ENCODE data around the gene ELANE.
A peak's percentile ranks its signal among the peaks of the same experiment; 100 is the strongest.

ELANE gene

GRCh38 chr19:896999-897398 lies 44.9 kb downstream of the ELANE start:
- H3K9me3 ChIP-seq (ENCODE audit: low read length), result no peaks in the 10 kb centered on the region
- H3K9me2 ChIP-seq (ENCODE audit: low read depth, low read length), result no peaks in the 10 kb centered on the region
- peaks cover 29% of the 10 kb centered on the region for H3K36me3 ChIP-seq (ENCODE audit: insufficient read depth, low read length)
- no peak overlapping the region for H3K9ac ChIP-seq (ENCODE audit: low read length)
- TF ChIP-seq CTCF (IDR thresholded peaks at IDR 0.05; ENCODE audit: low read length) (no peak), EZH2 (IDR thresholded peaks at IDR 0.05; ENCODE audit: borderline replicate concordance, low read length) (no peak)
- H3K27me3 ChIP-seq (ENCODE audit: insufficient read depth, low read length), result no peaks in the 10 kb centered on the region
- H3K4me1 ChIP-seq (ENCODE audit: insufficient read depth, low read length, severe bottlenecking), result peaks cover 23% of the 10 kb centered on the region
- H2AFZ ChIP-seq (ENCODE audit: low read length), result no peak overlapping the region
- H4K20me1 ChIP-seq (ENCODE audit: insufficient read depth, low read length), result no peaks in the 10 kb centered on the region
- H3K4me3 ChIP-seq (ENCODE audit: low read depth, low read length, poor library complexity, severe bottlenecking), result no peak overlapping the region
- H3K27ac ChIP-seq (ENCODE audit: low read depth, low read length, poor library complexity, severe bottlenecking), result no peak overlapping the region
- no peak overlapping the region for H3K4me2 ChIP-seq (ENCODE audit: low read length)
- no peaks in the 10 kb centered on the region; the same call in 1 of the 2 replicates for H3F3A ChIP-seq (ENCODE audit: insufficient read depth, low read length)
- H3K79me2 ChIP-seq (ENCODE audit: insufficient read depth, low read length), result no peaks in the 10 kb centered on the region

DNA sequence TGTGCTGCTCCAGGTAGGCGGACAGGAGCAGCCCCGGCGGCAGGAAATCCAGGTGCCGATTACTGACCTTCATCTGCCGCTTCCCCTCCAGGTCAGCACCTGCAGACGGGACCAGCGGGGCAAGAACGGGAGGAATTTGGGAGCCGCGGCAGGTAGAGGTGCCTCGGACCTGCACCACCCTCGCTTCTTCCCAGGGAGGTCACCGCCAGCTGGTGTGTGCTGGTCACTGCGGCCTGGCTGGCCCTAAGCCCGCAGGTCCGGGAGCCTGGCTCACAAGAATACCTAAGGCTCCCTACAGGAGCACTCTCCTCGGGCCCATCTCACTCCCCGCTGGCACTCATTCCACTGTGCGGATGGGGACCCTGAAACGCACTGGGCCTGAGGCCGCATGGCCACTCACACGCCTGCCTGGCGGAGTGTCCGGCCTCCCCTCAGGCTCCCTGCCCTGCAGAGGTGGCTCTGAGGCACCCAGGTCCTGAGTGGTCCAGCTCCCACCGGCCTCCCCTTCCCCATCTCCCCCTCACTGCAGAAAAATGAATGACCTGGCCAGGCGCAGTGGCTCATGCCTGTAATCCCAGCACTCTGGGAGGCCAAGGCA lies 45.4 kb downstream of the ELANE start:
- Histone ChIP-seq H3F3A (ENCODE audit: insufficient read depth, low read length) (no peaks in the 10 kb centered on the region; the same call in 1 of the 2 replicates), H3K27me3 (ENCODE audit: insufficient read depth, low read length) (no peaks in the 10 kb centered on the region), H3K27ac (ENCODE audit: low read depth, low read length, poor library complexity, severe bottlenecking) (no peak overlapping the region), H3K9me3 (ENCODE audit: low read length) (no peaks in the 10 kb centered on the region), H3K4me2 (ENCODE audit: low read length) (no peak overlapping the region), H3K4me1 (ENCODE audit: insufficient read depth, low read length, severe bottlenecking) (peaks cover 19% of the 10 kb centered on the region), H3K79me2 (ENCODE audit: insufficient read depth, low read length) (no peaks in the 10 kb centered on the region), H4K20me1 (ENCODE audit: insufficient read depth, low read length) (no peaks in the 10 kb centered on the region), H2AFZ (ENCODE audit: low read length) (no peak overlapping the region), H3K4me3 (ENCODE audit: low read depth, low read length, poor library complexity, severe bottlenecking) (no peak overlapping the region), H3K9me2 (ENCODE audit: low read depth, low read length) (no peaks in the 10 kb centered on the region), H3K9ac (ENCODE audit: low read length) (no peak overlapping the region), H3K36me3 (ENCODE audit: insufficient read depth, low read length) (peaks cover 30% of the 10 kb centered on the region)
- TF ChIP-seq CTCF (IDR thresholded peaks at IDR 0.05; ENCODE audit: low read length) (no peak), EZH2 (IDR thresholded peaks at IDR 0.05; ENCODE audit: borderline replicate concordance, low read length) (no peak)

DNA sequence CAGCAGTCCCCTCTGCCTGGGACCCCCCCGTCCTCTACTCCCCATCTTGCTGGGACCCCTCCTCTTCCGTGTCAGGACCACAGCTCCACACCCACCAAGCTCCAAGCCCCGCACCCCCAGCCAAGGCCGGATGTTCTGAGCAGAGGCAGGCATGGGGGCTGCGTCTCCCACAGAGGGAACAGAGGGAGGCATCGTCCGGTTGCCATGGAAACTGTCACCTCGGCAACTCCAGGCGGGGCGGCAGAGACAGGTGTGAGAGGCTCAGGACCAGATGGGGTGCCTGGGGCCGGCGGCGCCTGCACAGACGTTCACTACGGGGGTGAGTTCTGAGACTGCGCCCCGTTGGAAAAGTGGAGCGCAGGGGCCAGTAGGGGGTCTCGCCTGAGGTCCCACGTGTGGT lies 46.6 kb downstream of the ELANE start:
- Histone ChIP-seq H3K9ac (ENCODE audit: low read length) (no peak overlapping the region), H3K4me1 (ENCODE audit: insufficient read depth, low read length, severe bottlenecking) (peaks cover 19% of the 10 kb centered on the region), H2AFZ (ENCODE audit: low read length) (no peak overlapping the region), H3K4me2 (ENCODE audit: low read length) (peak overlapping the region; percentile 26; the same call in 1 of the 2 replicates), H3K9me2 (ENCODE audit: low read depth, low read length) (no peaks in the 10 kb centered on the region), H3K79me2 (ENCODE audit: insufficient read depth, low read length) (no peaks in the 10 kb centered on the region), H3F3A (ENCODE audit: insufficient read depth, low read length) (no peaks in the 10 kb centered on the region; the same call in 1 of the 2 replicates), H3K27ac (ENCODE audit: low read depth, low read length, poor library complexity, severe bottlenecking) (peak overlapping the region; percentile 67), H3K9me3 (ENCODE audit: low read length) (no peaks in the 10 kb centered on the region), H4K20me1 (ENCODE audit: insufficient read depth, low read length) (no peaks in the 10 kb centered on the region), H3K36me3 (ENCODE audit: insufficient read depth, low read length) (peaks cover 33% of the 10 kb centered on the region), H3K4me3 (ENCODE audit: low read depth, low read length, poor library complexity, severe bottlenecking) (no peak overlapping the region), H3K27me3 (ENCODE audit: insufficient read depth, low read length) (no peaks in the 10 kb centered on the region)
- TF ChIP-seq EZH2 (IDR thresholded peaks at IDR 0.05; ENCODE audit: borderline replicate concordance, low read length), result no peak
- TF ChIP-seq CTCF (IDR thresholded peaks at IDR 0.05; ENCODE audit: low read length), result no peak
